Body of pancreas (tissue), 4 donors: ENCODE results near the gene ZNF219.

ENCODE experiments used
- POLR2A ChIP-seq, 3 donors: fragments of 450-650 bp; IDR thresholded peaks; one replicate each; pipeline ENCODE4 v1.6.1; 2016; ENCODE audit warnings: antibody characterized with exemption in 3 of 3, mild to moderate bottlenecking in 2 of 3
- TF ChIP-seq, protein P1 (sequence below), 7 experiments: fragments of 450-650 bp in 4 of 7; fragments of 200-600 bp in 3 of 7; sonication (generic) in 3 of 7; IDR thresholded peaks; one replicate each; pipeline ENCODE4 v1.5.1; 2016 to 2019; ENCODE audit warnings: antibody characterized with exemption in 7 of 7

DNA sequence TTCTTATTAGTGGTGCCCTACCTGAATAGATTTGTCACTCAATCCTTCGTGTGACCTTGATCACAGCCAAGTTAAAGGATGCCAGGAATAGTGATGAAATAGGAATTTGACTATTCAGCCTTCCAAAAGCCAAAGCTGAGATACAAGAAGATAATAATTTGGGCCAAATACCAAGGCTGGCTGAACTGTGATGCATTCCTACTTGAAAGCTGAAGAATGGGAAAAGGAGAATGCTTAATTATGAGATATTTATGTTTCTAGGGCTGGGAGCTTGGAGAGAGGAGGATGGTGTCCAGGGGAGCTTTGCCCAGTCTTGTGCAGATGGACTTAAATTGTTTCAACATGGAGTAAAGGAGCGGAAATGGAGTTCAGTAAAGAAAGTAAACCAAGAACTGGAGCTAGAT lies 51.1 kb downstream of the ZNF219 start:
- TF ChIP-seq POLR2A (IDR thresholded peaks at IDR 0.05), result no peak
- TF ChIP-seq, protein P1, sequence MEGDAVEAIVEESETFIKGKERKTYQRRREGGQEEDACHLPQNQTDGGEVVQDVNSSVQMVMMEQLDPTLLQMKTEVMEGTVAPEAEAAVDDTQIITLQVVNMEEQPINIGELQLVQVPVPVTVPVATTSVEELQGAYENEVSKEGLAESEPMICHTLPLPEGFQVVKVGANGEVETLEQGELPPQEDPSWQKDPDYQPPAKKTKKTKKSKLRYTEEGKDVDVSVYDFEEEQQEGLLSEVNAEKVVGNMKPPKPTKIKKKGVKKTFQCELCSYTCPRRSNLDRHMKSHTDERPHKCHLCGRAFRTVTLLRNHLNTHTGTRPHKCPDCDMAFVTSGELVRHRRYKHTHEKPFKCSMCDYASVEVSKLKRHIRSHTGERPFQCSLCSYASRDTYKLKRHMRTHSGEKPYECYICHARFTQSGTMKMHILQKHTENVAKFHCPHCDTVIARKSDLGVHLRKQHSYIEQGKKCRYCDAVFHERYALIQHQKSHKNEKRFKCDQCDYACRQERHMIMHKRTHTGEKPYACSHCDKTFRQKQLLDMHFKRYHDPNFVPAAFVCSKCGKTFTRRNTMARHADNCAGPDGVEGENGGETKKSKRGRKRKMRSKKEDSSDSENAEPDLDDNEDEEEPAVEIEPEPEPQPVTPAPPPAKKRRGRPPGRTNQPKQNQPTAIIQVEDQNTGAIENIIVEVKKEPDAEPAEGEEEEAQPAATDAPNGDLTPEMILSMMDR (IDR thresholded peaks at IDR 0.05), result no peak
